Measurements from ENCODE around the gene BRSK2. TPM values are rescaled to one million over a fixed set of nuclear protein-coding genes. Genes with fewer than 3 reads are reported as not detected.
"Not testable (repeated sequence)": the region's sequence is repeated elsewhere in the genome, so short reads cannot be mapped to it uniquely, and the experiment has no call there.

Gene BRSK2
- total RNA-seq, 1 donor from 2014 or later: 6.9 TPM

DNA sequence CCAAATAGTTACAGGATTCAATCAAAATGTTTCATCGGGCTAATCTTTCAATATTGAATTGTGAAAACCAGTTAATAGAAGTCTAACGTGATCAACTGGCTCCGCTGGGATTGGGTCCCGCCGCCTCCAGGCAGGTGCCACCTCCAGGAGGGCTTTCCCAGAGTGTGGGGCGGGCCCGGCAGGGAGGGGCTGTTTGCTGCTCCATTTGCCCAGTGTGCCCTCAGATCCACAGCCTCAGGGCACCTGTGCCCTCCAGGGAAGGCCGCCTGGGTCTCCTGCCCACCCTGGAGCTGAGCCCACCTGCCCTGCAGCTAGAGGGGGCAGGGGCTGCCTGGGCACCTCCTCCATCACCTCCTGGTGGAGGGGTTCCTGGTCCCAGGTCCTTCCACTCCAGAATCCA is 17.9 kb downstream of the BRSK2 start:
- Mint-ChIP-seq H3K36me3 (ENCODE audit: low read depth) (no peaks in the 10 kb centered on the region), H3K27me3 (ENCODE audit: low read depth) (no peaks in the 10 kb centered on the region), H3K9me3 (ENCODE audit: low read depth) (no peaks in the 10 kb centered on the region), H3K4me1 (ENCODE audit: low read depth) (no peaks in the 10 kb centered on the region), H3K27ac (ENCODE audit: unreplicated experiment) (no peak overlapping the region), H3K4me3 (ENCODE audit: unreplicated experiment) (no peak overlapping the region)
- TF ChIP-seq, protein P1, sequence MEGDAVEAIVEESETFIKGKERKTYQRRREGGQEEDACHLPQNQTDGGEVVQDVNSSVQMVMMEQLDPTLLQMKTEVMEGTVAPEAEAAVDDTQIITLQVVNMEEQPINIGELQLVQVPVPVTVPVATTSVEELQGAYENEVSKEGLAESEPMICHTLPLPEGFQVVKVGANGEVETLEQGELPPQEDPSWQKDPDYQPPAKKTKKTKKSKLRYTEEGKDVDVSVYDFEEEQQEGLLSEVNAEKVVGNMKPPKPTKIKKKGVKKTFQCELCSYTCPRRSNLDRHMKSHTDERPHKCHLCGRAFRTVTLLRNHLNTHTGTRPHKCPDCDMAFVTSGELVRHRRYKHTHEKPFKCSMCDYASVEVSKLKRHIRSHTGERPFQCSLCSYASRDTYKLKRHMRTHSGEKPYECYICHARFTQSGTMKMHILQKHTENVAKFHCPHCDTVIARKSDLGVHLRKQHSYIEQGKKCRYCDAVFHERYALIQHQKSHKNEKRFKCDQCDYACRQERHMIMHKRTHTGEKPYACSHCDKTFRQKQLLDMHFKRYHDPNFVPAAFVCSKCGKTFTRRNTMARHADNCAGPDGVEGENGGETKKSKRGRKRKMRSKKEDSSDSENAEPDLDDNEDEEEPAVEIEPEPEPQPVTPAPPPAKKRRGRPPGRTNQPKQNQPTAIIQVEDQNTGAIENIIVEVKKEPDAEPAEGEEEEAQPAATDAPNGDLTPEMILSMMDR (IDR thresholded peaks at IDR 0.05): no peak
- no peak for DNase-seq (ENCODE audit: low spot score)

- Mint-ChIP-seq H3K27ac (ENCODE audit: unreplicated experiment) (no peak overlapping the region), H3K4me3 (ENCODE audit: unreplicated experiment) (no peak overlapping the region), H3K36me3 (ENCODE audit: low read depth) (no peaks in the 10 kb centered on the region), H3K4me1 (ENCODE audit: low read depth) (no peaks in the 10 kb centered on the region), H3K27me3 (ENCODE audit: low read depth) (no peaks in the 10 kb centered on the region), H3K9me3 (ENCODE audit: low read depth) (no peaks in the 10 kb centered on the region)
- DNase-seq (ENCODE audit: low spot score): no peak
- TF ChIP-seq, protein P1 (IDR thresholded peaks at IDR 0.05): no peak
Measured at GRCh38 chr11:1408346-1408745, 18.6 kb downstream of the BRSK2 start.

- Mint-ChIP-seq H3K9me3 (ENCODE audit: low read depth) (no peaks in the 10 kb centered on the region), H3K36me3 (ENCODE audit: low read depth) (no peaks in the 10 kb centered on the region), H3K27me3 (ENCODE audit: low read depth) (no peaks in the 10 kb centered on the region), H3K4me3 (ENCODE audit: unreplicated experiment) (no peak overlapping the region), H3K4me1 (ENCODE audit: low read depth) (no peaks in the 10 kb centered on the region), H3K27ac (ENCODE audit: unreplicated experiment) (no peak overlapping the region)
- DNase-seq (ENCODE audit: low spot score): no peak
- TF ChIP-seq, protein P1 (IDR thresholded peaks at IDR 0.05): no peak
Measured at GRCh38 chr11:1409108-1409851, 19.5 kb downstream of the BRSK2 start.

DNA sequence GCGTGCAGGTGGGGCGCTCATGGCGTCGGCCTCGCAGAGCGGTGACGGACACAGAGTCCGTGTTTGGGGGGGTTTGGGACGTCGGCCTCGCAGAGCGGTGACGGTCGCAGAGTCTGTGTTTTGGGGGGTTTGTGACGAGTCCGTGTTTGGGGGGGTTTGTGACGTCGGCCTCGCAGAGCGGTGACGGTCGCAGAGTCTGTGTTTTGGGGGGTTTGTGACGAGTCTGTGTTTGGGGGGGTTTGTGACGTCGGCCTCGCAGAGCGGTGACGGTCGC is 20.1 kb downstream of the BRSK2 start:
- H3K36me3 Mint-ChIP-seq (ENCODE audit: low read depth); H3K27me3 Mint-ChIP-seq (ENCODE audit: low read depth); H3K9me3 Mint-ChIP-seq (ENCODE audit: low read depth); H3K4me3 Mint-ChIP-seq (ENCODE audit: unreplicated experiment); DNase-seq (ENCODE audit: low spot score); H3K27ac Mint-ChIP-seq (ENCODE audit: unreplicated experiment); H3K4me1 Mint-ChIP-seq (ENCODE audit: low read depth): not testable (repeated sequence)

DNA sequence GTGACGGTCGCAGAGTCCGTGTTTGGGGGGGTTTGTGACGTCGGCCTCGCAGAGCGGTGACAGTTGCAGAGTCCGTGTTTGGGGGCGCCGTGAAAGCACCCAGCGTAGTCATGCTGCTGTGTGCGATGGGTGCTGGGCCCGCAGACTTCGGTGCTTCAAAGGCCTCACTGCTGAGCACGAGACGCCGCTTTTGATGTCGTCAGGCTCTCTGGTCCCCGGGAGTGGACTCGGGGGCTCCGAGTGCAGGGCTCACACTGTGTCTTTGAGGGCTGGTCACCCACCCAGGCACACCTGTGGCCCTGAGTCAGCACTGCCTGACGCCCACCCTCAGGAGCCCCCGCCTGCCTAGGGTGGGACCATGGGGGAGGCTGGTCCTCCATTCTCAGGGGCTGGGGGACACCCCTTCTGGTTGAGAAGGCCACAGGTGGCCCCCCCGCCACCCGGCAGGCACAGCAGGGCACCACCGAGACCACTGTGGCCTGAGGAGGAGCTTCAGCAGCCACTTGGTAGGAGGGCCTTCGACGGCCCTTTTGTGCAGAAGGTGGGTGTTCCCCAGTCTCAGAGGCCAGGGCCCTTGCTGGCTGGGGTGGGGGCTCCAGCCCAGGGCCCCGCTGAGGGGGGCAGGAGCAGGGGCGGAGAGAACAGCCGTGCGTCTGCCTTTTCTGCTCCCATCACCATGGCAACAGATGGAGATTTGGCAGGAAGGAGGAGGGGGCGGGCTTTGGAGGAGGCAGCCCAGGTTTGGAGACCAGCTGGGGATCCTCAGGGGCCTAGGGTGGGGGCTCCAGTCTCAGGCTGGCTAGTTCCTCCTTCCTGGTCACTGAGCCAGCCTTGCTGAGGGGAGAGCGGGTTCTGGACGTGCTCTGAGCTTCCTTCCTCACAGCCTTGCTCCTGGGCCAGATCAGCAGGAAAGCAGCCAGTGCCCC is 20.9 kb downstream of the BRSK2 start:
- Mint-ChIP-seq H3K27ac (ENCODE audit: unreplicated experiment) (no peak overlapping the region), H3K4me3 (ENCODE audit: unreplicated experiment) (no peak overlapping the region), H3K4me1 (ENCODE audit: low read depth) (no peaks in the 10 kb centered on the region), H3K36me3 (ENCODE audit: low read depth) (no peaks in the 10 kb centered on the region), H3K9me3 (ENCODE audit: low read depth) (no peaks in the 10 kb centered on the region), H3K27me3 (ENCODE audit: low read depth) (no peaks in the 10 kb centered on the region)
- TF ChIP-seq, protein P1 (IDR thresholded peaks at IDR 0.05): no peak
- no peak for DNase-seq (ENCODE audit: low spot score)

Data from chondrocyte (in vitro differentiated cells).